Neutrophil (primary cell): ENCODE measurements around the gene PFN3.

Experiments
- H3K27ac ChIP-seq: fragments of 200-600 bp; sonication (generic); 2 replicates; pipeline ENCODE4 v1.5.1; 2016; ENCODE audit warnings: mild to moderate bottlenecking, moderate library complexity
- H3K27me3 ChIP-seq: fragments of 200-600 bp; sonication (generic); 2 replicates; pipeline ENCODE4 v1.6.0; 2016; ENCODE audit warnings: mild to moderate bottlenecking
- H3K36me3 ChIP-seq: fragments of 200-600 bp; sonication (generic); 2 replicates; pipeline ENCODE4 v1.5.1; 2017
- H3K4me1 ChIP-seq, 2 experiments: fragments of 200-600 bp in 1 of 2; sonication (generic) in 1 of 2; 1 replicate in 1 of 2; 2 replicates in 1 of 2; pipeline versions ENCODE4 v1.5.1 to v1.6.1; 2013 to 2016; ENCODE audit warnings: low read depth in 1 of 2, low read length in 1 of 2, mild to moderate bottlenecking in 1 of 2, moderate library complexity in 1 of 2; ENCODE audit not compliant: control insufficient read depth in 1 of 2, insufficient read depth in 1 of 2
- H3K4me3 ChIP-seq, 2 experiments: fragments of 200-600 bp in 1 of 2; sonication (generic) in 1 of 2; 1 replicate in 1 of 2; 2 replicates in 1 of 2; pipeline ENCODE4 v1.5.1; 2013 to 2016; ENCODE audit warnings: low read depth in 1 of 2, low read length in 1 of 2, mild to moderate bottlenecking in 1 of 2, moderate library complexity in 1 of 2
- H3K9me3 ChIP-seq: fragments of 200-600 bp; sonication (generic); 2 replicates; pipeline ENCODE4 v1.5.1; 2016
- CTCF ChIP-seq: fragments of 200-600 bp; sonication (generic); IDR thresholded peaks from 2 replicates; pipeline ENCODE4 v1.5.1; 2016; ENCODE audit warnings: antibody characterized with exemption

PFN3 gene

GRCh38 chr5:177412603-177413233 lies 12.3 kb upstream of the PFN3 start:
- no peak for TF ChIP-seq CTCF
- Histone ChIP-seq H3K9me3 (no peaks in the 10 kb centered on the region), H3K27me3 (no peaks in the 10 kb centered on the region), H3K27ac (peak overlapping the region; percentile 46), H3K4me3 (no peak overlapping the region), H3K36me3 (no peaks in the 10 kb centered on the region), H3K4me1 (peaks cover 48 to 59% of the 10 kb centered on the region in 2 experiments)

GRCh38 chr5:177410575-177410974 lies 10.1 kb upstream of the PFN3 start:
- Histone ChIP-seq H3K9me3 (no peaks in the 10 kb centered on the region), H3K27me3 (no peaks in the 10 kb centered on the region), H3K27ac (no peak overlapping the region), H3K36me3 (no peaks in the 10 kb centered on the region), H3K4me1 (peaks cover 41 to 51% of the 10 kb centered on the region in 2 experiments), H3K4me3 (no peak overlapping the region)
- no peak for TF ChIP-seq CTCF

GRCh38 chr5:177409043-177409801 lies 8.8 kb upstream of the PFN3 start, which contains the start of gene F12:
Gene F12, minus strand, starts transcription at chr5:177409564. Its CDS starts 37 bp downstream, at chr5:177409527.
- H3K27ac ChIP-seq: no peak within 1 kb of the TSS
- no peak within 1 kb of the TSS for H3K4me3 ChIP-seq
- peaks cover 47 to 56% of the 10 kb centered on the region in 2 experiments for H3K4me1 ChIP-seq
- TF ChIP-seq CTCF: no peak
- no peaks in the 10 kb centered on the region for H3K9me3 ChIP-seq
- H3K27me3 ChIP-seq: no peaks in the 10 kb centered on the region
- H3K36me3 ChIP-seq: no peaks in the 10 kb centered on the region

- TF ChIP-seq CTCF: peak; percentile 93
- Histone ChIP-seq H3K4me1 (peaks cover 60 to 66% of the 10 kb centered on the region in 2 experiments), H3K36me3 (no peaks in the 10 kb centered on the region), H3K9me3 (no peaks in the 10 kb centered on the region), H3K27me3 (peaks cover 34% of the 10 kb centered on the region), H3K4me3 (peak overlapping the region; percentile 52 to 80), H3K27ac (peak overlapping the region; percentile 93)
These were observed 5.3 kb upstream of the PFN3 start for GRCh38 chr5:177405805-177406204.

GRCh38 chr5:177405312-177405711 lies 4.9 kb upstream of the PFN3 start:
- peaks cover 55 to 61% of the 10 kb centered on the region in 2 experiments for H3K4me1 ChIP-seq

More at GRCh38 chr5:177405312-177405711, 4.9 kb upstream of the PFN3 start:
- no peaks in the 10 kb centered on the region for H3K9me3 ChIP-seq
- H3K27me3 ChIP-seq: peaks cover 39% of the 10 kb centered on the region
- no peaks in the 10 kb centered on the region for H3K36me3 ChIP-seq
- no peak for TF ChIP-seq CTCF
- peak overlapping the region; percentile 93 for H3K27ac ChIP-seq
- H3K4me3 ChIP-seq: peak overlapping the region; percentile 52 to 80
